Glomerular visceral epithelial cell (primary cell): ENCODE data around the gene CYP26A1.

Source experiments
- DNase-seq: peaks from one replicate; pipeline ENCODE4 v3.0.0-alpha.2; 2016; ENCODE audit errors: extremely low spot score

The CYP26A1 gene, protein sequence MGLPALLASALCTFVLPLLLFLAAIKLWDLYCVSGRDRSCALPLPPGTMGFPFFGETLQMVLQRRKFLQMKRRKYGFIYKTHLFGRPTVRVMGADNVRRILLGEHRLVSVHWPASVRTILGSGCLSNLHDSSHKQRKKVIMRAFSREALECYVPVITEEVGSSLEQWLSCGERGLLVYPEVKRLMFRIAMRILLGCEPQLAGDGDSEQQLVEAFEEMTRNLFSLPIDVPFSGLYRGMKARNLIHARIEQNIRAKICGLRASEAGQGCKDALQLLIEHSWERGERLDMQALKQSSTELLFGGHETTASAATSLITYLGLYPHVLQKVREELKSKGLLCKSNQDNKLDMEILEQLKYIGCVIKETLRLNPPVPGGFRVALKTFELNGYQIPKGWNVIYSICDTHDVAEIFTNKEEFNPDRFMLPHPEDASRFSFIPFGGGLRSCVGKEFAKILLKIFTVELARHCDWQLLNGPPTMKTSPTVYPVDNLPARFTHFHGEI

GRCh38 chr10:93073539-93074146 is at the start of gene CYP26A1:
Gene CYP26A1, plus strand, starts transcription at chr10:93073893. Its CDS starts 42 bp downstream, at chr10:93073935.
- no peak for DNase-seq

DNA sequence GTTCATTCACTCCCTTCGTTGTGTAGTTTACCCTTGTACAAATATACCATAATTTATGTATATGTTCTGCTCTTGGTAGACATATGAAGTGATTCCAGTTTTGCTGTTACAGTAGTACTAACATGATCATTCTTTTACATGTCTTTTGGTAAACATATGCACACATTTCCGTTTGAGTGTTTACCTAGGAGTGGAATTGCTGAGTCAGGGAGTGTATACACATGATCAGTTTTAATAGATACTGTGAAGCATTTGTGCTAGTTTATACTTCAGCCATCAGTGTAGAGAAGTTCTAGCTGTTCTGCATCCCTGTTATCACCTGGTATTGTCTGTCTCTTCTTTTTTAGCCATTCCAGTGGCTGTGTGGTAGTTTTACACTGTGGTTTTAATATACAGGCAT is 47.6 kb upstream of the CYP26A1 start:
- no peak for DNase-seq

DNA sequence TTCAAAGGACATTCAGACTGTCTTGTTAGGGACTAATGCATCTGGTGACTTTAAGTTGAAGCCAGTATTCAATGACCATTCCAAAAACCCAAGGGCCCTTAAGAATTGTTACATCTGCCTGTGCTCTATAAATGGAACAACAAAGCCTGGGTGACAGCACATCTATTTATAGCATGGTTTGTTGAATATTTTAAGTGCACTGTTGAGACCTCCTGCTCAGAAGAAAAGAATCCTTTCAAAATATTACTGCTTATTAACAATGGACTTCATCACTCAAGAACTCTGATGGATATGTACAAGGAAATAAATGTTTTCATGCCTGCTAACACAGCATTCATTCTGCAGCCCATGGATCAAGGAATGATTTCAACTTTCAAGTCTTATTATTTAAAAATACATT is 46.2 kb upstream of the CYP26A1 start:
- no peak for DNase-seq

GRCh38 chr10:93028883-93029282 is 44.8 kb upstream of the CYP26A1 start:
- peak; percentile 12 for DNase-seq

- peak; percentile 17 for DNase-seq
Observed at GRCh38 chr10:93030409-93030808, 43.3 kb upstream of the CYP26A1 start.

DNA sequence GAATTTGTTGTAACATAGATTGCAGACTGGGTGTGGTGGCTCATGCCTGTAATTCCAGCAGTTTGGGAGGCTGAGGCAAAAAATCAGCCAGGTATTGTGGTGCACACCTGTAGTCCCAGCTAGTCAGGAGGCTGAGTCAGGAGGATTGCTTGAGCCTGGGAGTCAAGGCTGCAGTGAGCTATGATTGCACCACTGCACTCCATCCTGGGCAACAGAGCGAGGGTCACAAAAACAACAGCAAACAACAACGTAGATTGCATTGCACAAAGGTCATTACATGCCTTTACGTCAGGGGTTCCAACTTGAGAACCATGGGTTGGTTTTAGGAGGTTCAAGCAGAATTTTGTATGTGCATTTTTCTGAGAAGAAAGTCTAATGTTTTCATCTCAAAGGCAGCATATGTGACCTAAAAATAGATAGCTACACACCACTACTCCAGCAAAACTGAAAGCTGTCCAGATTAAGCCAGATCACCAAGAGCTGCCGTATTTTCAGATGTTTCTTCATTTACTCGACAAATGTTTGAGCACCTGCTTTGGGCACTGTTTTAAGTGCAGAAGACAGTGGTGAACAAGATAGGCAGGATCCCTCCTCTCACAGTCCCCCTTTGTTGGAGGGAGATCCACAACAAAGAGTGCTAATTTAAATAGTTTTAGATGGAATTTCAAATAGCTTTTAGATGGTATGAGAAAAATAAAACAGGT is 41.4 kb upstream of the CYP26A1 start:
- DNase-seq, result no peak

DNA sequence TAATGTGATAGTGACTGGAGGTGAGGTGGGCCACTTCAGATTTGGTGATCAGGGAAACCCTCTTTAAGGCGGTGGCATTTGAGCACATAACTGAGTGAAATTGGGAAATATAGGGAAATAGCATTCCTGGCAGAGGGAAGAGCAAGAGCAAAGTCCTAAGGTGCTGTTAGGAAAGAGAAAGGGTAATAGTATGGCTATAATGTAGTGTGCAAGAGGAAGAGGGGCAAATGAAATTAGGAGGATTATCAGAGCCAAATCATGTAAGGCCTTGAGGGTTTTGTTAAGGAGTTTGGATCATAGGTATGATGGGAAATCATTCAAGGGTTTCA is 40.9 kb upstream of the CYP26A1 start:
- no peak for DNase-seq

DNA sequence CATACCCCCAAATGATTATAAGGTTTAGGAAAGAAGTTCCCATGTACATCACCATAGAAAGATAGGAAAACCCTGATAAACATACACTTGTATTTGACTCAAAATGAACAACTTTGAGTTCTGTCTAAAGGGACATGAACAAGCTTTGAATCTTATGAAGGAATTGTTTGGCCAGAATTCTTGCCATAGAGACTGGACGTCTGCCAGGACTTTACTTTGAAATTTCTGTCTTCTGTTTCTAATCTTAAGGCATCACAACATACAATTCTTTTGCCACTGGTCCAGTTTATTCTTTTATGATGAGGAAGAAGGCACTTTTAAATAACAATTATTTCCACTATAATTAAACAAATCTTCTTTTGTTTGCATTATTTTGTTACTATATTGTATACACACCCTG is 39.3 kb upstream of the CYP26A1 start:
- DNase-seq, result no peak

DNA sequence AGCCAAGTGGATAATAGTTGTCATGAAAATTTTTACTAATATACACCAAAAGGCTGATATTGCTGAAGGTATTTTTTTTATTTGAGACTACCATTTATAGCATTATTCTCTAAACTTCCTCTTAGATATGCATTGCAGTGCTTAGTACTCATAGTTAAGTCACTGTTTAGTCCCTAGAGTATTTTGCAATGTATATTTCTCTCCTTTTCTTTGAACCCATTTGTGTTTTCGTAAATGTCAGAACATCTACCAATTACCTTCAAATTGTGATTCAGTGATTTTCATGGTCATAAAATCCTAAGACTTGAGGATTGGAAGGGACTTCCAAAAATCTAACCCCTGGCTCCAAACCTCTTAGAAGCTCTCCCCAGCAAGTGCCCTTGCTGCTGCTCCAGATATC is 34.6 kb upstream of the CYP26A1 start:
- no peak for DNase-seq

DNA sequence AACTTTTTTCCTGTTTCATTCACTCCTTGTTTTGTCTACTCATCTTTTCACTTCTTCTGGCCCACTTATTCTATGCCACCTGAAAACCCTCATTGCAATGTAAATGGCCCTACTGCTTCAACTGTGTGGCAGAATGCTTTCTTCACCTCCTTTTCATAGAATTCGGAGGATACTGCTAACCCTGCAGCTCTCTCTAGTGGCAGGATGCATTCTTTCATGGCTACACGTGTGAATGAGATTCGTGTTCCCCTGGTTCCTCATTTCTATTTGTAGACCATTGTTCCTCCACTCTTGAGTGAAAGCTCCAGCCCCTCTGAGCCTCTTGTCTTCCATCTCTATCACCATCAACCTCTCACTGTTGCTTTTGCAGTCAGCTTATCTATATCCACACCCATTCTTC is 34.0 kb upstream of the CYP26A1 start:
- DNase-seq, result peak; percentile 24

GRCh38 chr10:93054486-93054885 is 19.2 kb upstream of the CYP26A1 start:
- no peak for DNase-seq

DNA sequence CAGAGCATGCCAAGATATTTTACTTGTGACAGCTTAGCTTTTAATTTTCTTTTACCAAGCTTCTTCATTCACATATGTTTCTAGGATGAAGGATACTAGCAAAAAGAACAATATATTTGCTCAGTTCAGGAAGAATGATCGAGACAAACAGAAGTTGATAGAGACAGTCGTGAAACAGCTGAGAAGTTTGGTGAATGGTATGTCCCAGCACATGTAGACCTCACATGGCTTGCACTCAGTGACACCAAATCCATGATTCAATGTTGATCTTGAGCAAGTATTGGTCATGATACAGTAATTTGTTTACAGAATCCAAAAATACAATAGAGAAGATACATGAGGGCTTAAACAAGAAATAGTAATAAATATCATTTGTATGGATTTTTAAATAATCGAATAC is 15.6 kb upstream of the CYP26A1 start:
- no peak for DNase-seq

DNA sequence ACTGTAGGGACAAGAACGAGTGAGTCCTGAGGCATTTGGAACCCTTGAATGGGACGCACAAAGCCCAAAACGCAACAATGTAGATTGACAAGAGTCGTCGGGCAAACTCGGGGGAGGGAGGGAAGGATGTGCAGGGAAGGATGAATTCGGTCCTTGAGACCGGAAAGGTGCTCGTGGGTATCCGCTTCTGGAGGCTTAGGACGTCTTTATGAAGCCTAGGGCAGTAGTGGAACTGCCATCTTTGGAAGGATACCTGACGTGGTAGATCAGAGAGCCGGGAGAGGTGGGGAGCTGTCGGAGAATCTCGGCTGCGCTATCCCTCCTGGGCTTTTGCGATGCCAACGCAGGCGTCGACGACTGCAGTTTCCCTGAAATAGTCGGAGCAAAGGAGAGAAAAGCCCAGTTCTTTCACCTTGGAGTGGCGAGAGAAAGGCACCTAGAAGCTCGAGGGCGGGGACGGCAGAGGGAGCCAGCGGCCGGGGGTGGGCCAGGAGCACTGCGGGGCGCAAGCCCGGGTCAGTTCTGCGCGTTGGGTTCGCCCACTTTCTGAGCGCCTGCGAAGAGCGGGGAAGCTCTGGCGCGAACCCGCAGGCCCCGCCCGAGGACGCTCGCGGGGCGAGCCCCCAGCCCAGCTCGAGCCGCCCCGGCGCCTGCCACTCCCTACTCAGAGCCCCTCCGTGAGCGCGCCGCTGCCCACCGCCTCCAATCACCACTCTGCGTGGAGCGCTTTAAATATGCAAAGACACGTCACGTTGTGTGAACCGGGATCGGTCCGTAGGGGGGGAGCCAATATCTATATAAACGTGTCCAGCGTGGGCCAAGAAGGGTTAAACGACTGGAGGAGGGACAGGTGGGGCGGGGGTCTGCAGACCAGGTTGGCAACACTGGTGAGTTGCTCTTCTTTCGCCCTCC is 13.5 kb upstream of the CYP26A1 start, which contains the start of gene CYP26C1:
CYP26C1 (plus strand) TSS at position 824 of the 912 bp plus-strand sequence. CDS start 466 bp downstream, outside the sequence.
- DNase-seq, result no peak

GRCh38 chr10:93060887-93061593 is 12.7 kb upstream of the CYP26A1 start:
- no peak for DNase-seq

GRCh38 chr10:93061594-93062513 is 11.8 kb upstream of the CYP26A1 start:
- no peak for DNase-seq

DNA sequence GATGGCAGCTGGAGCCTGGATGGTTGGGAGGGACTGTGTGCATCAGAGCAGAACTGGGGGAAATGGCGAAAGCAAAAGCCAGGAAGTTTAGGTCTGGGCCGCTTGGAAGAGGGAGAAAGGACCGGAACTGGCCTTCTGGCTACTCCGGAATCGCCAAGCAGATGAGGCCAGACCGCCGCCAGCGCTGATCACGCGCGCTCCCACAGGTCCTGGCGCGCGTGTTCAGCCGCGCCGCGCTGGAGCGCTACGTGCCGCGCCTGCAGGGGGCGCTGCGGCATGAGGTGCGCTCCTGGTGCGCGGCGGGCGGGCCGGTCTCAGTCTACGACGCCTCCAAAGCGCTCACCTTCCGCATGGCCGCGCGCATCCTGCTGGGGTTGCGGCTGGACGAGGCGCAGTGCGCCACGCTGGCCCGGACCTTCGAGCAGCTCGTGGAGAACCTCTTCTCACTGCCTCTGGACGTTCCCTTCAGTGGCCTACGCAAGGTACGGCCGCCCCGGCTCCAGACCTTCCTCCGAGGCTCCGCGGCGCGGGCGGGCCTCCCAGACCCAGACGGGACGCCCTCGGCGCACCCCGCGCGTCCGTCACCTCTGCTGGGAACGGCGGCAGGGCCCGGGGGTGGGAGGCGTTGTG is 11.1 kb upstream of the CYP26A1 start:
- DNase-seq, result peak; percentile 56

GRCh38 chr10:93063144-93063976 is 10.3 kb upstream of the CYP26A1 start:
- DNase-seq, result no peak

DNA sequence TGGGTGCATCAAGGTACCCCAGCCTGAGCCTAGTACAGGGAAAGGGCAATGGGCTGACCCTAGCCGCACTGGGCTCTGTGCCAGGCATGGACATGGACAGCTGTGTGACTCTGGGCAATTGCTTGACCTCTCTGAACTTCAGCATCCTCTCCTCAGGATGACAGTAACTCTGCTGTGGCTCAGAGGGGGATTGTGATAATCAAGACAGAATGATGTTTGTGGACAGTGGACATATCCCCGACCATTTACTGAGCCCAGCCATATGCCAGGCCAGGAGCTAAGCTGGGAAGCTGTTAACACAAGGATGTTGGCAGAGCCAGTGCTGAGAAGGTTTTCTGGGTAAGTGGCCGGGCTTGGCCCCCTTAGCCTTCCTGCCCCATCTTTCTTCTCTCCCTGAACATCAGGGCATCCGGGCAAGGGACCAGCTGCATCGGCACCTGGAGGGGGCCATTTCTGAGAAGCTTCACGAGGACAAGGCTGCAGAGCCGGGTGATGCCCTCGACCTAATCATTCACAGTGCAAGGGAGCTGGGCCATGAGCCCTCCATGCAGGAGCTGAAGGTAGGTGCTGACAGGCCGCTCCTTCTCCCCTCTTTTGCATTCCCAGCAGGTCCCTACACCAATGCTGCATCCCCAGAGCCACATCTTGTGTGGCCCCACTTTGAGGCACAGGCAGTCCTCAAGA is 9.6 kb upstream of the CYP26A1 start:
- DNase-seq, result no peak
